ENCODE measurements around the gene PAK6.

The PAK6 gene

DNA sequence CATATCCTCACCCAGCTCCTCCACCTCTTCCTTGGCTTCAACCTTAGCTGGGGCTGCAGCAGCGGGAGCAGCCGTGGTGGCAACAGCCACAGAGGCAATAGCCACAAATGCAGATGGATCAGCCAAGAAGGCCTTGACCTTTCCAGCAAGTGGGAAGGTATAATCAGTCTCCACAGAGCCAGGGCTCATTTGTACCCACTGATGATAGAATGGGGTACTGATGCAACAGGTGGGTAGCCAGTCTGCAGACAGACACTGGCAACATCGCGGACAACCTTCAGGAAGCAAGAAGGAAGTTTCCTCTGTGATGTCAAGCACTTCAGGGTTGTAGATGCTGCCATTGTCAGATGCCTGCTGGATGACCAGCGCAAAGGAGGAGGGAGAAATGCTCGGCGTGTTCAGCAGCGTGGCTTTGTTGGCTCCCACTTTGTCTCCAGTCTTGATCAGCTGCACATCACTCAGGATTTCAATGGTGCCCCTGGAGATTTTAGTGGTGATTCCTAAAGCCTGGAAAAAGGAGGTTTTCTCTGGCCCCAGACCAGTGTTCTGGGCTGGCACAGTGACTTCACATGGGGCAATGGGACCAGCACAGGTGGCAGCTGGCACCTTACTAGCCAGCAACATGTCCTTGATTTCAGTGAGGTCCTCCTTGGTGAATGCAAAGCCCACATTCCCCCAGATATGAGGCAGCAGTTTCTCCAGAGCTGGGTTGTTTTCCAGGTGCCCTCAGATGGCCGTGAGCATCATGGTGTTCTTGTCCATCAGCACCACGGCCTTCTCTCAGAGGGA is 73.7 kb downstream of the PAK6 start:
- no peak for DNase-seq

DNA sequence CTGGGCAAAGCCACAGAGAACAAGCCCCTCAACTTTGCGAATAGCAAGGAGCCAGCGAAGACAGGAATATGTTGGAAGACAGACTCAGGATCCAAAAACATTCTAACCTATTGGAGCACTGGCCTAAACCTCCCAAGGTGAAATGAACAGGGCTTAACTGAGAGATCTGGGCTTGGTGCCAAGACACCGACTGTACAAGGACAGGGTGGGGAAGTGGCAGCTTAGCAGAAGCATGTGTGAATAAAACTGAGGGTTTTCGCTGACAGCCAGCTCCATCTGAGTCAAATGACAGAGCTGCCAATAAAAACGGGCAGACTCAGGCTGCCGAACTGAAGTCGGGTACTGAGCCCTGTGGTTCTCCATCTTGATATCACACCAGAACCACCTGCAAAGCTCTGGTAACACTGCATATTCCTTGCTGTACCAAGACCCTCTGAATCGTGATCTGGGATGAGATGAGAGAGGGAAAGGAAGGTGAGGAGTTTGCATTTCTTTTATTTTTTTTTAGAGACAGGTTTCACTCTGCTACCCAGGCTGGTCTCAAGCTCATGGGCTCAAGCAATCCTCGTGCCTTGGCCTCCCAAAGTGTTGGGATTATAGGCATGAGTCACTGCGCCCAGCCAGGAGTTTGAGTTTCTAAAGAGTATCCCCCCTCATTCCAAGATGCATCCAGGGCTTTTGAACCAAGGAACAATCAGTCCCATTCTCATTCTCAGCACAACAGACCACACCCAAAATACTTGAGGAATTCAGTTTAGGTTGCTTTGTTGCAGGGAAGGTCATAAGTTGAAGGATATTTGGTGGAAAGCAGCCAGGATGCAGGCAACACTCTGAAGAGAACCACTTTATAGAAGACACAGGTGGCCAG is 74.9 kb downstream of the PAK6 start:
- peak; percentile 33 for DNase-seq

DNA sequence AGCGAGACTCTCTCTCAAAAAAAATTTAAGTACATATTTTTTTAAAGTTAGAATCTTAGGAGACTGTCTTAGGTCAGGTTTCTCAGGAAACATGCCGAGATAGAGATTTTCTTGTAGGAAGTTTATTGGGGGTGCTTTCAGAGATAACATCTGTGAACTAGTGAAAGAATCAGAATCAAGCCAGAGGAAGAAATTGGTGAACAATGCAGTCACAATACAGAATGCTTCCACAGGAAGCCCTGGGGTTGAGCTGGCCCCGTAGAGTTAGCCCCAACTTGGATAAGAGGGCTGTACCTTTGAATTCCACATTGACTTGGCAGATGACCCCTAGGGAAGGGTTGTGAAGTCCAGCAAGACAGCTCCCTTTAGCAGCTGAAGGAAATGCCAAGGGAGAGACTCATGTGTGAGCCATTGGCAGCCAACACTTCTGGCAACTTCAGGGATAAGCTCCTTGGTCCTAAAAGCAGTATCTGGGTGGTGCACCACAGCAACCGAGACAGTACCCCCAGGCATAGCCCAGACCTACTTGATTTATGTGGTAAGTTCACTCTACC is 75.9 kb downstream of the PAK6 start:
- DNase-seq: no peak

DNA sequence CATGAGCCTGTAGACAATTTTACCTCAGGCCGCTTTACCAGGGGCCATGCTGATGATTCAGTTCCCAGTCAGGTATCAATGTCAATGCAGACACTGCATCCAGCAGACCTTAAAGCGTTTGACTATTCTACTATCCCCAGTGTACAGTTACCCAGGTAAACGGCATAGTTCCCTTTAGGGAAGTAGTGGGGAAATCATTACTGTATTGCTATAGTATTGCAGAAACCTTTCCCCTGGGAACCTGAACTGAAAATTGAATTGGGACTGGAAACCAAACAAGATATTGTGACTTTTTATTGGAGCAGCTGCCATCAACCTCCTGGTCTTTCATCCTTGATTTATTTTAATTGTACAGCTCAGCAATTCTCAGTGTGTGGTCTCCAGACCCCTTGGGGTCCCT is 78.1 kb downstream of the PAK6 start:
- no peak for DNase-seq

DNA sequence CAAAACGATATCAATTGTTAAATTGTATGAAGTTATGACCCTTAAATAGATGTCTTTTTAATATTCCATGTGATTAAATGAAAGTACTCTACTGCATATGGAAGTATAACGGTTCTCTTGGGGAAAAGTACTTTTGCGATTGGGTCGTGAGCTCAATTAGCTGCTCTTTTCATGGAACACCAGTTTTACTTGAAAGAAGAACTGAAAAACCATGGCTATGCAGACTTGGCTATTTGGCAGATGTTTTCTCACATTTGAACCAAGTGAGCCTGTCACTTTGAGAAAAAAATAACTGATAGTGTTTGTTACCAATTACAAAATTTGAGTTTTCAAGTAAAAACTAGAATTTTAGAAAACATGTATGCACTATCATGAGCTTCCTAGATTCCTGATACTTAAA is 78.7 kb downstream of the PAK6 start:
- DNase-seq: no peak

DNA sequence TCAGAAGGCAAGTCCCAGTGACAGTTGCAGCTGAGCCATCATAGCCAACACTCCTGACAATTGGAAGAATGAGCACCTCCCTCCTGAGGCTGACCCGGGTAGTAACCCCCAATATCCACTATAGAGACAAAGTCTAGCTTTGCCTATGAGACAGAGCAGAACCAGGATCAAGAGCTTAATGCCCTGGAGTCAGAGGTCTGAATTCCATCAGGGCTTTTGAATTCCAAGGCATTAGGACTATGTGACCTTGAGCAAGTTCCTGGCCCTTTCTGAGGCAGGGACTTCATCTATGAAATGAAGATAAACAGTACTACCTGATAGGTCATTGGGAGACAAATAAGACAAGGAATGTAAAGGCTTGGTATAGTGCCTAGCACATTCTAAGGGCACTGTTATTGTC is 81.5 kb downstream of the PAK6 start:
- no peak for DNase-seq

DNA sequence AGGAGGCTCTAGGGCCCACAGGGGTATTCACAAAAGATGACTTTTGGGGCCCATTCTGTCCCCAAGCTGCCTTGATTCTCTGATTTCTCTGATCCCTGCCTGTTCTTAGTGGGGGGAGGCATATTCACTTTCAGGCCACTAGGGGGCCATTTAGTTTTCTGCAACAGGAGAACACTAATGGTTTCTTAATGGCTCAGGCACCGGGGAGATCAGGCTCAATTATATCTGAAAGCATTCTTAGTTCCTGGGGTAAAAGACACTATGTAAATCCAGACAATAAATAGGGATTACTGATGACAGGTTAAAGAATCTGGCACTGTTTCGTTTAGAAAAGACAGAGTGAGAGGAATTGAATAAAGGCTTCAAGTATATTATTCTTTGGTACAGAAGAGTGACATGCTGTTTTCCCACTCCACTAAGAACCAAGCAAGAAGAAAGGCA is 82.1 kb downstream of the PAK6 start:
- DNase-seq: no peak

DNA sequence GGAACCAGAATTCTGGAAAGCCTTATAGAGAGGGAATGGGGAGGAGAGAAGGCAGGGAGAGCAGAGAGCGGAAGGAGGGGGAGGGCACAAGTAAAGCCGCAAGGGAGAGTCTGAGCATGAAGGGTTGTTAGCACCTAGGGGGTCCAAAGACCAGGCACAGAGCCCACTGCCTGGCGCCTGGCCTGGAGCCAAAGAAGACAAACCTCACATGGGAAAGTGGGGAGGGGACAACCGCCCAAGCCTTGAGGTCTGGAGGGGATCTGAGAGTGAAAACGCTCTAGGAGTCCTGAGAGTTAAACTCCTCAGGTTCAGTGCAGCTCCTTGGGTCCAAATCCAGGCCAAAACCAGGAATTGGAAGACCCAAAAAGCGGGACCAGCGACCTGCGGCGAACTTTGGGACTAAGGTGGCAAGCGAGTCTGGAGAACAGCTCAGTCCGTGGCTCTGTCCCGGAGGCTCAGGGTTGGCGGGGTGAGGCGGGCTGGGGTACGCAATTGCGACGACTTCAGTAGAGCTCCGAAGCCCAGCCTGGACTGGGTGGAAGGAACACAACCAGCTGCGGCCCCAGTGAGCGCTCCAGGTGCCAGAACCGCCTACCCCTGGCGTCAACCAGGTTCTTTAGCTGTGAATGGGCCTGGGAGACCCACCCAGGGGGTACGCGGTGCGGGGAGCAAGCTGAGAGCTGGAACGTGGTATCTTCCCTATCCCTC is 83.8 kb downstream of the PAK6 start:
- no peak for DNase-seq

DNA sequence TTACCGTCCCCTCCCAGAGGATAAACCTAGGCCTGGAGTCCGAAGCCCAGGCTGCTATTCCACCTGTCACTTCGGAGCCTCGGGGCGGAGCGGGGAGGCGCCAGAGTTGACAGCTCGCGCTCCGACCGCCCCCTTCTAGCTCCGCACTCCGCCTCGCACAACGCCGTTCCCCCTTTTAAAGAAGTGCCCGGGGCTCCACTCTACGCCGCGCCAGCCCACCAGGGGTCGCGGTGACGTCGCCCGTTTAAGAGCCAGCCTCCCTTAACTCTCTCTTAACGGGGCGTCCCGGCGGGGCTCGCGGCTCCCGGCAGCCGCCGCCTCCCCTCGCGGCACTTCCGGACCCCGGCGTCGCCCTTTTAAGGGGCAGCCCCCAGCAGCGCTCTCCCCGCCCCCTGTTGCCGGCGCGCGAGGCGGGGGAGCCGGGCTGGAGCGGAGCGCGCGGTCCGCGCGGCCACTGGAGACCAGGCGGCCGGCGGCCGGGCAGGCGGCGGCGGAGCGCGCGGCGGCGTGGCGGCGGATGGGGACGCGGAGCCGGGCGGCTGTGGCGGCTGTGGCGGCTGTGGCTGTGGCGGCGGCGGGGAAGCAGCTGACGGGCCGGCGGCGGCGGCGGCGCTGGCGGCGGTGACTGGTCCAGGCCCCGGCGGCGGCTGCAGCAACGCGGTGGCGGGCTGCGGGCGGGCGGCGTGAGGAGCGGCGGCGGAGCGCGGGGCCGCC is 84.5 kb downstream of the PAK6 start, which contains the start of gene INAFM2:
Gene INAFM2 (plus strand): TSS at position 454 of the 714 bp plus-strand sequence. CDS start 364 bp downstream, outside the sequence.
- DNase-seq: peak; percentile 80

DNA sequence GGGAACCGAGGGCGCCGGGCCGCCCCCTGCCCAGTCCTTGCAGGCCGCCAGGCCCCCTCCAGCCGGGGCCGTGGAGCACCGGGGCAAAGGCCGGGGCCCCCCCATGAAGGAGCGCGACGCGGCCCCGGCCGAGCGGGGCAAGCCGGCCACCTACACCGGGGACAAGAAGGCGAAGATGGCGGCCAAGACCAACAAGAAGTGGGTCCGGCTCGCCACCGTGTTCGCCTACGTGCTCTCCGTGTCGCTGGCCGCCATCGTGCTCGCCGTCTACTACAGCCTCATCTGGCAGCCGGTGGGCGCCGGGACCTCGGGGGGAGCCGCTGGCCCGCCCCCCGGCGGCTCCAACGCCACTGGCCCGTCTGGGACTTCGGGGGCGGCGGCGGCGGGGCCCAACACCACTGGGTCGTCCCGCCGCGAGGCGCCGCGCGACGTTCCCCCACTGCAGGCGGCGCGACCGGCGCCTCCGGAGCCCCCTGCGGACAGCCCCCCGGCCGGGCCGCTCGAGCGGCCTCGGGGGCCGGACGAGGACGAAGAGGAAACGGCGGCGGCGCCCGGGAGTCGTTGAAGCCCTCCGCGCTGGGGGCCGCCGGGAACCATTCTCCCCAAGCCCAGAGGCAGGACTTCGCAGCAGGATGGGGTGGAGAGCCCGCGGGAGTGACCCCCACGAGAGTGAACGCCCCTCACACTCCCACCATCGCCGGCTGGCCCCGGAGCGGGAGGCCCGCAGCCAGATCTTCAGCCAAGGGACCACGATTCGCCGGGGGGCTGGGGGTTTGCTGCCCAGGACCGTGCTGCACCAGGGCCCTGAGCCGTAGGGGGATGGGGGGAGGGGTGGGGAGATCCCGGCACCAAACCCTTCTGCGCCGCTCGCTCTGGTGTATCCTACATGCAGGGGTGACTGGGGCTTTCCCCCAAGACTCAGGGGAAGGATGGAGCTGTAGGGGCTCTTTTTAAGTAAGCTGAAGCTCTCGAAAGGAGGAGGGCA is 85.4 kb downstream of the PAK6 start:
- no peak for DNase-seq

DNA sequence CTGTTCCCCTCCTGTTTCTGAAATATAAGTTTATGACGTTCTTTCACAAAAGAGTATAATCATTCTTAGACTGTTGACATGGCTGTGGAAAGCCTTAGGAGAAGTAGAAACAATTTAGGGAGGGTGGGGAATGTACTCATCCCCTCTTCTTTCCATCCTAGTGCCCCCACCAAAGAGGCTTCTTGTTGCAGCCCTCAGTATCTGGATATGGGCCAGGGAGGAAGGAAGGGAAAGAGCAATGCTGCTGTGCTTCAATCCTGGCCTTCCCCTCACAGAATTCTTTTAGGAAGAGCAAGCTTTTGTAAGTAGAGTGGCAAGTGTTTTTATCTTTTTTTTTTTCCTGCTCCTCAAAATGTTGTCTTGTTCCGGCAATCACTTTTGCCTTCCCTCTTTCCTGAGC is 86.3 kb downstream of the PAK6 start:
- DNase-seq: no peak

DNA sequence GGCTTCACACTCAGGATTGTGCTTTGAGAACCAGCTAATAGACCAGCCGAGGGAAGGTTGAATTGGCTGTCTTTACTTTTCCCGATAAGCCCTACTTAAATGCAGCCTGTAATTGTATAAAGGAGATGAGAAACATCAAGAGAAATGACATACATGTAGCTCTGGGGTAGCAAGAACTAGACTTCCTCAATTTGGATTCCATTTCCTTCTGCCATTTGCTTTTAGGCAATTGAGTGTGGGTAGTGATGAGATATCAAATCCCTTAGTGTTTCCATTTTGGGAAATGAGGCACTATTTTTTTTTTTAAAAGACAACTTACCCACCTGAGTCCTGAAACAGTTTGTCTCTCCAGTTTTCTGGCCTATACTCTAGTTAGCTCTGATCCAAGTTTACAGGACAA is 86.8 kb downstream of the PAK6 start:
- no peak for DNase-seq

Measured in NCI-H187 treated with DMSO at 0.1 percent for 48 hours (cell line).